H1 (cell line): ENCODE data around the gene ASB3.

Experiments used
- ASH2L ChIP-seq: fragments of 200-600, 300-600 bp; sonication (generic); IDR thresholded peaks from one replicate; pipeline ENCODE4 v1.7.1; 2017; ENCODE audit warnings: low read length
- BRCA1 ChIP-seq: IDR thresholded peaks from 2 replicates; pipeline ENCODE4 v1.6.1; 2012; ENCODE audit warnings: low read depth, low read length, improper control_type of control experiment
- CTCF ChIP-seq, 3 experiments: IDR thresholded peaks; 1 replicate in 2 of 3; 2 replicates in 1 of 3; pipeline versions ENCODE4 v1.5.1 to v1.6.1; 2011; ENCODE audit warnings: low read length in 3 of 3, mild to moderate bottlenecking in 3 of 3, inconsistent platforms in 2 of 3, low read depth in 1 of 3, moderate library complexity in 1 of 3; ENCODE audit not compliant: insufficient read depth in 1 of 3; ENCODE audit errors: control extremely low read depth in 1 of 3
- EGR1 ChIP-seq: IDR thresholded peaks from 2 replicates; pipeline ENCODE4 v1.6.1; 2011; ENCODE audit warnings: low read depth, low read length, borderline replicate concordance
- EZH2 ChIP-seq: fragments of 200-600 bp; sonication (generic); IDR thresholded peaks from 2 replicates; pipeline ENCODE4 v1.7.1; 2012; ENCODE audit warnings: low read depth, mild to moderate bottlenecking, moderate library complexity, low read length, inconsistent platforms; ENCODE audit not compliant: severe bottlenecking
- TAF1 ChIP-seq: IDR thresholded peaks from 2 replicates; pipeline ENCODE4 v1.6.1; 2011; ENCODE audit warnings: mild to moderate bottlenecking, low read depth, low read length

GRCh38 chr2:53753041-53753440 lies 33.7 kb downstream of the ASB3 start:
- TF ChIP-seq ASH2L (no peak), EZH2 (no peak), BRCA1 (no peak), EGR1 (no peak), CTCF (IDR thresholded peaks at IDR 0.05; ENCODE audit: control extremely low read depth in 1 of 3, insufficient read depth in 1 of 3, low read depth in 1 of 3, low read length in 3 of 3) (no peak), TAF1 (no peak)
